Activated naive CD8-positive, alpha-beta T cell treated with anti-CD3 and anti-CD28 coated beads, Interleukin-2, amount 50 U/mL, for 24 hours (primary cell): ENCODE results near the gene POLD4.

Experiments used
- ATAC-seq: fragments of 150-1000 bp; cut with Tn5 transposase; one replicate; pipeline ENCODE4 v1.10.0; 2021
- DNase-seq: peaks from one replicate; pipeline ENCODE4 v3.0.0; 2021
- H3K27ac Mint-ChIP-seq: one replicate; pipeline ENCODE4 v1.8.0; 2021; ENCODE audit warnings: mild to moderate bottlenecking, mixed read lengths
- H3K27me3 Mint-ChIP-seq: one replicate; pipeline ENCODE4 v1.8.0; 2021; ENCODE audit warnings: mixed read lengths
- H3K36me3 Mint-ChIP-seq: one replicate; pipeline ENCODE4 v1.8.0; 2021; ENCODE audit warnings: low read depth, mixed read lengths
- H3K4me1 Mint-ChIP-seq: one replicate; pipeline ENCODE4 v1.8.0; 2021; ENCODE audit warnings: mixed read lengths
- H3K4me3 Mint-ChIP-seq: one replicate; pipeline ENCODE4 v1.8.0; 2021; ENCODE audit warnings: mild to moderate bottlenecking, moderate library complexity, mixed read lengths
- H3K9me3 Mint-ChIP-seq: one replicate; pipeline ENCODE4 v1.8.0; 2021; ENCODE audit warnings: mixed read lengths

Gene POLD4

DNA sequence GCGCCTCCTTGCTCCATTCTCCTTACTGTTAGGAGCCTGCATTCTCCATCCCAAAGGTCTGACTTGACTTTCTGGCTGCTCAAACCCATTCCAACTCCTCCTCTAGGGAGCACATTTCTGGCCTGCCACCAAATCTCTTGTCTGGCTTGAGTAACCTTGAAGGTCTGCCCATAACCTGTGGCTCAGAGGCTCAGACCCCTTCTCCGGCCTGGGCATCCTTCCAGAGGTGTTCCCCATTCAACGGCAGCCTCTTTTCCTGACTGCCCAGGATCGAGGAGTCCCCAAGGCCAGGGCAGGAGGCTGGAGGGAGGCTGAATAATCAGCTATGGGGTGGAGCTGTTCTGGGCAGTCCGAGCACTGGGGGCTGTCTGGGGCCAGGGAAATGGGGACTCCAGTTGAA is 40.6 kb upstream of the POLD4 start:
- no peaks in the 10 kb centered on the region for H3K9me3 Mint-ChIP-seq
- H3K36me3 Mint-ChIP-seq = peaks cover 22% of the 10 kb centered on the region
- H3K4me1 Mint-ChIP-seq = peaks cover 50% of the 10 kb centered on the region
- H3K27ac Mint-ChIP-seq = peak overlapping the region; percentile 49
- H3K4me3 Mint-ChIP-seq = peak overlapping the region; percentile 64
- no peak for DNase-seq
- H3K27me3 Mint-ChIP-seq = no peaks in the 10 kb centered on the region
- no peak for ATAC-seq

DNA sequence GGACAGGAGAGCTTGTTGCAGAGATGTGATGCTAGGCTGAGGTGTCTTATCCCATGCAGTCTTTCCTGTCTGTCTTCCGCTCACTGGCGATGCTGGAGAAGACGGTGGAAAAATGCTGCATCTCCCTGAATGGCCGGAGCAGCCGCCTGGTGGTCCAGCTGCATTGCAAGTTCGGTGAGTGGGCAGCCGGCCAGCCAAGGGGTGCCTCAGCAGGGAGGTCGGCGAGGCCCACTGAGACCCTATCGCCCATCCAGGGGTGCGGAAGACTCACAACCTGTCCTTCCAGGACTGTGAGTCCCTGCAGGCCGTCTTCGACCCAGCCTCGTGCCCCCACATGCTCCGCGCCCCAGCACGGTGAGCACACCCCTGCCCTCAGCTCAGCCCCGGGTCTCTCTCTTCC is 40.1 kb upstream of the POLD4 start:
- H3K27me3 Mint-ChIP-seq = no peaks in the 10 kb centered on the region
- peaks cover 48% of the 10 kb centered on the region for H3K4me1 Mint-ChIP-seq
- H3K27ac Mint-ChIP-seq = no peak overlapping the region
- H3K36me3 Mint-ChIP-seq = peaks cover 20% of the 10 kb centered on the region
- H3K9me3 Mint-ChIP-seq = no peaks in the 10 kb centered on the region
- ATAC-seq (no peak), DNase-seq (no peak)
- H3K4me3 Mint-ChIP-seq = peak overlapping the region; percentile 92

DNA sequence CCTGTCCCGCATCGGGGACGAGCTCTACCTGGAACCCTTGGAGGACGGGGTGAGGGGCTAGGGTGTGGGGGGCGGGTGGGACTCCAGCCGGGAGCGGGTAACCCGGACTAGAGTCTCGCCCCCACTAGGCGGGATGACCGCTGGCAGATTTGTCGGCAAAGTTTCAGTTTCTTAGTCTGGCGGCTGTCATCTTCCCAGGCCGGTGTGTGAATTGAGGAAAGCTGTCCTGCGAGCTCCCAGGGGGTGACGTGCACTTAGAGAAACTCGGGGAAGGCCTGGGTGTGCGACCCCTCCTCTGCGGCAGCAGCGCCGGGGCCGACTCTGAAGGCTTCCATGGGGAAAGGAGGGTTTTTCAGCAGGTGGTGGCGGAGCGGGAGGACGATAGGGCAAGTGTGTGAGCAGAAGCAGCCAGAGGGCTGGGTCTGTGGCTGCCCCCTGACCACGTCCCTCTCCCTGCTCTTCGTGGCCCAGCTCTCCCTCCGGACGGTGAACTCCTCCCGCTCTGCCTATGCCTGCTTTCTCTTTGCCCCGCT is 38.9 kb upstream of the POLD4 start:
- H3K4me3 Mint-ChIP-seq = peak overlapping the region; percentile 92
- DNase-seq (no peak), ATAC-seq (no peak)
- no peaks in the 10 kb centered on the region for H3K9me3 Mint-ChIP-seq
- peaks cover 11% of the 10 kb centered on the region for H3K36me3 Mint-ChIP-seq
- peak overlapping the region; percentile 73 for H3K27ac Mint-ChIP-seq
- no peaks in the 10 kb centered on the region for H3K27me3 Mint-ChIP-seq
- H3K4me1 Mint-ChIP-seq = peaks cover 40% of the 10 kb centered on the region

GRCh38 chr11:67391304-67392182 is 38.2 kb upstream of the POLD4 start, which contains the start of gene RAD9A:
Gene RAD9A, plus strand, starts transcription at chr11:67391986. Its CDS starts 59 bp downstream, at chr11:67392045.
- peaks cover 8% of the 10 kb centered on the region for H3K36me3 Mint-ChIP-seq
- H3K9me3 Mint-ChIP-seq = no peaks in the 10 kb centered on the region
- DNase-seq (peak; percentile 94), ATAC-seq (peak; percentile 56)
- H3K4me1 Mint-ChIP-seq = peaks cover 35% of the 10 kb centered on the region
- H3K27me3 Mint-ChIP-seq = no peaks in the 10 kb centered on the region
- peak within 1 kb of the TSS; percentile 81 for H3K27ac Mint-ChIP-seq
- H3K4me3 Mint-ChIP-seq = peak within 1 kb of the TSS; percentile 92

GRCh38 chr11:67390947-67391303 is 37.6 kb upstream of the POLD4 start:
- Mint-ChIP-seq H3K27me3 (no peaks in the 10 kb centered on the region), H3K4me3 (peak overlapping the region; percentile 92), H3K9me3 (no peaks in the 10 kb centered on the region), H3K27ac (peak overlapping the region; percentile 81), H3K4me1 (peaks cover 35% of the 10 kb centered on the region), H3K36me3 (peaks cover 5% of the 10 kb centered on the region)
- DNase-seq = no peak
- no peak for ATAC-seq

- Mint-ChIP-seq H3K9me3 (no peaks in the 10 kb centered on the region), H3K4me3 (peak overlapping the region; percentile 51), H3K27me3 (no peaks in the 10 kb centered on the region), H3K27ac (peak overlapping the region; percentile 59), H3K36me3 (peaks cover 5% of the 10 kb centered on the region), H3K4me1 (peaks cover 40% of the 10 kb centered on the region)
- ATAC-seq = peak; percentile 56
- peak; percentile 72 for DNase-seq
These were observed 36.1 kb upstream of the POLD4 start for GRCh38 chr11:67389477-67389876.

DNA sequence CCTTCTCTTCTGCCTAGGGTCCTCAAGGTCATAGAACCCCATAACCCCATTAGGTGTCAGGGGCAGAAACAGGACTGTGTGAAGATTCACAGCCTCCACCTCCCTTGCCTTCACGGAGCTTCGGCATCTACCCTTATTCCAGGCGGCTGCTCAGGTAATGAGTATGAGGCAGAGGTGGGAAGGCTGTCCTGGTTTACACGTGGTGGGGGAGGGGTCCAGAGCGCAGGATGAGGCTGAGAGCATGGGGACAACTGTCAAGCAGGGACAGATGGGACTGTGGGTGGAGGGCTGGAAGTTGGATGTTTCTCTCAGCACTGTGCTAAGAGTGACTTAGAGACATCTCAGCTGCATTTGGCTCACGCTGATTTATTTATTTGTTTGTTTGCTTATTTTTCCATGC is 34.2 kb upstream of the POLD4 start:
- Mint-ChIP-seq H3K4me3 (no peak overlapping the region), H3K27ac (no peak overlapping the region), H3K4me1 (peaks cover 27% of the 10 kb centered on the region), H3K27me3 (peaks cover under 1% of the 10 kb centered on the region), H3K9me3 (no peaks in the 10 kb centered on the region), H3K36me3 (no peaks in the 10 kb centered on the region)
- DNase-seq (no peak), ATAC-seq (no peak)

GRCh38 chr11:67387069-67387468 is 33.7 kb upstream of the POLD4 start:
- DNase-seq = no peak
- no peaks in the 10 kb centered on the region for H3K9me3 Mint-ChIP-seq
- H3K4me1 Mint-ChIP-seq = peaks cover 25% of the 10 kb centered on the region
- no peak overlapping the region for H3K27ac Mint-ChIP-seq
- H3K36me3 Mint-ChIP-seq = no peaks in the 10 kb centered on the region
- ATAC-seq = no peak
- H3K27me3 Mint-ChIP-seq = peaks cover 2% of the 10 kb centered on the region
- H3K4me3 Mint-ChIP-seq = no peak overlapping the region

- Mint-ChIP-seq H3K4me3 (no peak overlapping the region), H3K36me3 (no peaks in the 10 kb centered on the region), H3K27me3 (peaks cover 2% of the 10 kb centered on the region), H3K9me3 (no peaks in the 10 kb centered on the region), H3K4me1 (peaks cover 28% of the 10 kb centered on the region), H3K27ac (no peak overlapping the region)
- no peak for DNase-seq
- peak; percentile 38 for ATAC-seq
These were observed 31.6 kb upstream of the POLD4 start for GRCh38 chr11:67384851-67385366.

DNA sequence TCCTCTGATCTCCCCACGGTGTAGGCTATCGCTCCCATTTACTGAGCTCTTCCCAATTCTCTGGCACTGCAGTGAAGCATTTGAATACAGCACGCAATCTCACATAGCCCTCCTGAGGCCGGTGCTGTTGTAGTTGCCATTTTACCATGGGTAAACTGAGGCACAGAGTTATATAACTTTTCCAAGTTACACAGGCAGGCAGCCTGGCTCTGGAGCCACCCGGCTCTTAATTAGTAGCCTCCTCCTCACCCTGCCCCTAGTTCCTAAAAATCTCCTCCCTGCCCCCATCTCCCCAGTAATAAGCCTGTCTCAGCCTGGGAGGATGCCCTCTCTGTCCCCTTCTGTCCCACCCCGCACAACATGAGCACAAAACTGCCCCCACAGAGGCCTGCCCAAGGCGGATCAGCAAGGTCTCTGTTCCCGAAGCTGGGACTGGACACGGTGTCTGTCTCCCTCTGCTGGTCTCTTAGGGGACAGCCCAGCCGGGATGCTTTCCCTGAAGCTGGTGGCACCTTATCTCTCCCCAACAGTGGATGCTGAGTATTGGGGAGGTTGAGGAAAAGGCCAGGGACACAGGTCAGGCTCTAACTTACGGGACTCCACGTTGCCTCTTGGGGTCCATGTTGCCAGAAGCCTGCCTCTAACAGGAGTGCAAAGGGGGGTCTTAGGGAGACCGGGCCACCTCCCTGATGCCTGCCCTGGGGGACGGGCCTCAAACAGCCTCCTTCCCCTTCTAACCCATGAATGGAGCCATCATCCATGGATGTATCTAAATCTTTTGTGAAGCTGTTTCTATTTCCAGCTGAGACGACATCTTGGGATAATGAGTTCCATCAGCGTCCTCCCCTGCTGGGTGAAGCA is 29.2 kb upstream of the POLD4 start:
- peak overlapping the region; percentile 46 for H3K27ac Mint-ChIP-seq
- peak; percentile 88 for ATAC-seq

DNA sequence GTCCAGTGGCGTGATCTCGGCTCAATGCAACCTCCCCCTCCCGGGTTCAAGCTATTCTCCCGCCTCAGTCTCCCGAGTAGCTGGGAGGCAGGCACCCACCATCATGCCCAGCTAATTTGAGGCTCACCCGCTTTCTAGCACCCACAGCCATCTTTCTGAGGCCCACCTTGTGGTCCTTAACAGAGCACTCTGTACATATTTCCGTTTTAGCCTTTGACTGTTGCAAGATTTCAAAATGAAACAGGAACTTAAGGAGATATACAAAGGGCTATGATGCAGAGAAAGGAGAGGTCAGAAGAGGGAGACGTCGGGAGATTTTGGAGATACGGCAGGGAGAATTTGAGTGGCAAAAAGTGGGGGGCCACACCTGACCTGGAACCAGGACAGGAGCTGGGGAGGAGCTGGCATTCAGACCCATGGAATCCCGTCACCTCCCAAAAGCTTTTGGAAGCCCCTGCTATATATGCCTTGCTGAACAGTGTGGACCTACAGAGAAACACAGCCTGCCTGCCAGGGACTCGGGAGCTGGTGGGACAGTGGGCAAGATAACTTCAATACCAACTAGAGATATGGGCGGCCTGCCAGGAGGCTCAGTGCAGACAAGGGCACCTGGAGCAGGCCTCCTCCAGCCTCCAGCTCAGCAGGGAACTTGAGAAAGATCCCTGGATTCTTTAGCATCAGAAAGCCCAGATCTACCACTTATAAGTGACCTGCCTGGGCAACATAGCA is 28.1 kb upstream of the POLD4 start:
- Mint-ChIP-seq H3K4me3 (peak overlapping the region; percentile 27), H3K36me3 (no peaks in the 10 kb centered on the region), H3K4me1 (peaks cover 29% of the 10 kb centered on the region), H3K27ac (peak overlapping the region; percentile 73), H3K27me3 (peaks cover 2% of the 10 kb centered on the region), H3K9me3 (no peaks in the 10 kb centered on the region)
- DNase-seq (no peak), ATAC-seq (no peak)

More for the DNA sequence above, 29.2 kb upstream of the POLD4 start:
- peaks cover 2% of the 10 kb centered on the region for H3K27me3 Mint-ChIP-seq
- H3K9me3 Mint-ChIP-seq = no peaks in the 10 kb centered on the region
- H3K4me3 Mint-ChIP-seq = no peak overlapping the region
- peaks cover 29% of the 10 kb centered on the region for H3K4me1 Mint-ChIP-seq
- peak; percentile 87 for DNase-seq
- H3K36me3 Mint-ChIP-seq = no peaks in the 10 kb centered on the region

- H3K4me3 Mint-ChIP-seq = no peak overlapping the region
- peaks cover 30% of the 10 kb centered on the region for H3K4me1 Mint-ChIP-seq
- no peaks in the 10 kb centered on the region for H3K36me3 Mint-ChIP-seq
- no peaks in the 10 kb centered on the region for H3K9me3 Mint-ChIP-seq
- DNase-seq (no peak), ATAC-seq (peak; percentile 59)
- peaks cover 5% of the 10 kb centered on the region for H3K27me3 Mint-ChIP-seq
- H3K27ac Mint-ChIP-seq = no peak overlapping the region
These were observed 26.0 kb upstream of the POLD4 start for GRCh38 chr11:67379061-67380058.

GRCh38 chr11:67378544-67378943 is 25.2 kb upstream of the POLD4 start:
- Mint-ChIP-seq H3K9me3 (no peaks in the 10 kb centered on the region), H3K36me3 (no peaks in the 10 kb centered on the region), H3K4me1 (peaks cover 36% of the 10 kb centered on the region), H3K27ac (peak overlapping the region; percentile 35), H3K4me3 (no peak overlapping the region), H3K27me3 (peaks cover 11% of the 10 kb centered on the region)
- ATAC-seq (no peak), DNase-seq (no peak)
